ENCODE results near the gene MPP3. TPM values are rescaled to one million over a fixed set of nuclear protein-coding genes. Genes with fewer than 3 reads are reported as not detected.
A peak's percentile ranks its signal among the peaks of the same experiment; 100 is the strongest.

Gene MPP3
- total RNA-seq, 2 experiments from 2014 or later = 0.27 to 0.31 TPM

DNA sequence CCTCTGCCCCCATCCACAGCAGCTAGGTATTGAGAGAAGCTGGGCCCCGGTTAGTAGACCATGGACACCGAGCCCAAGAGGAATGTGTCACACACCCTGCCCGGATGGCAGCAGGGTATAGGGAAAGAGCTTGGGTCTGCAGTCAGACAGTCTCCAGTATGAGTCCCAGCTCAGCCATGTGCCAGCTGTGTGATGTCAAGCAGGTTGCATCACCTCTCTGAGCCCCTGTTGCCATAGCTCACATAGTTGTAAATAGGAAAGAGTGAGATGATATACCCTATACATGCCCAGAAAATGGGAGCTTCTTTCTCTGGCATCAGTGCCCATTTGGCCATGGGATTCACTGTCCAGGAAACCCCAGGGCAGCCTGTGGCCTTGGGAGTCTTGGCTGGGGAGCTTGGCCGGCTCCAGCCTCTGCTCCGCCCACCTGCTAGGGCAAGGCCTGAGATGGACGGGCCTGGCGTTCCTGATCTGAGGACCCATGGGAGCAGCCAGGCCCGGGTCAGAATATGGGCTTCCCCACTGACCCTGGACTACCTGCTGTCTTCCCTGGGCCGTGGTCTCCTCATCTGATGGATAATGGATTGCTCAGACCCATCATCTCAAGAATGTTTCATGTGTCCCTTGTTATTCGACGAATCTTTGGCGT is 27.3 kb upstream of the MPP3 start:
- no peaks in the 10 kb centered on the region for H3K36me3 Mint-ChIP-seq (ENCODE audit: low read depth)
- peaks cover 6% of the 10 kb centered on the region for H3K27me3 Mint-ChIP-seq
- H3K9me3 Mint-ChIP-seq = no peaks in the 10 kb centered on the region
- no peaks in the 10 kb centered on the region for H3K4me1 Mint-ChIP-seq (ENCODE audit: low read depth)
- intact Hi-C loops (cut with micrococcal nuclease) = no loop called here
- ChIA-PET POLR2A (no interaction called here), CTCF (interaction anchor here (0.7 to 1.1 kb wide), 3 partner anchors 14 to 20 kb away, joined by 3 read pairs; partner anchors contain the start of gene CD300LG)
- no peak overlapping the region for H3K27ac Mint-ChIP-seq
- H3K4me3 Mint-ChIP-seq = no peak overlapping the region
- DNase-seq (peak; percentile 15), ATAC-seq (no peak)
- TF ChIP-seq, protein P1, sequence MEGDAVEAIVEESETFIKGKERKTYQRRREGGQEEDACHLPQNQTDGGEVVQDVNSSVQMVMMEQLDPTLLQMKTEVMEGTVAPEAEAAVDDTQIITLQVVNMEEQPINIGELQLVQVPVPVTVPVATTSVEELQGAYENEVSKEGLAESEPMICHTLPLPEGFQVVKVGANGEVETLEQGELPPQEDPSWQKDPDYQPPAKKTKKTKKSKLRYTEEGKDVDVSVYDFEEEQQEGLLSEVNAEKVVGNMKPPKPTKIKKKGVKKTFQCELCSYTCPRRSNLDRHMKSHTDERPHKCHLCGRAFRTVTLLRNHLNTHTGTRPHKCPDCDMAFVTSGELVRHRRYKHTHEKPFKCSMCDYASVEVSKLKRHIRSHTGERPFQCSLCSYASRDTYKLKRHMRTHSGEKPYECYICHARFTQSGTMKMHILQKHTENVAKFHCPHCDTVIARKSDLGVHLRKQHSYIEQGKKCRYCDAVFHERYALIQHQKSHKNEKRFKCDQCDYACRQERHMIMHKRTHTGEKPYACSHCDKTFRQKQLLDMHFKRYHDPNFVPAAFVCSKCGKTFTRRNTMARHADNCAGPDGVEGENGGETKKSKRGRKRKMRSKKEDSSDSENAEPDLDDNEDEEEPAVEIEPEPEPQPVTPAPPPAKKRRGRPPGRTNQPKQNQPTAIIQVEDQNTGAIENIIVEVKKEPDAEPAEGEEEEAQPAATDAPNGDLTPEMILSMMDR (IDR thresholded peaks at IDR 0.05) = no peak

DNA sequence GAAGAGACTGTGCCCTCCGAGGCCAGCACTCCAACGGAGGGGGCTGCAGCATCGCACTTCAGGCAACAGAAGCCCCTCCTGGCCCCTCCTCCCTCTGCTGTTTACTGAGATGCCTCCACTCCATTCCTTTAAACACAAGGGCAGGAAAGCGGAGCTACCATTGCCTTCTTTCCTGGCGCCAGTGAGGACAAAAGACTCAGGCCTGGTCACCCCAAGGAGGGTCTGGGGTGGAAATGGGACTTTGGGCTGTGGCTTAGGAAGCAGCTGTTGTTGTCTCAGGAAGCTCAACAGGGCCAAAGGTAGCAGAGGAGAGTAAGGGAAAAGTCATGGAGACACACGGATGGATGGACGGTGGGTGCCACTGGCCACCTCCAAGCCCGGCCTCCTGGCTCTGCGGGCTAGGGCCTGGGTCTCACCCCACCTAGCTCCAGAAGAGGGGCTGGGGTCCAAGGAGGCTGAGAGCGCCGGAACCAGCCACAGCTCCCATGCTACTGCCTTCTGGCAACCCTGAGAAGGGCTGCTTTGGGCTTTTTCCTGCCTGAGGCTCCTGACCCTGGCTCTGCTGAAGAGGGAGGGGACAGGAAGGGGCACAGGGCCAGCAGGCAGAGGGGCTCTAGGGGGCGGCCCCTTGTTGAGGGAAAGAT is 25.1 kb upstream of the MPP3 start:
- ATAC-seq (no peak), DNase-seq (no peak)
- Mint-ChIP-seq H3K27ac (no peak overlapping the region), H3K36me3 (ENCODE audit: low read depth) (no peaks in the 10 kb centered on the region), H3K27me3 (peaks cover 6% of the 10 kb centered on the region), H3K4me3 (no peak overlapping the region), H3K9me3 (no peaks in the 10 kb centered on the region), H3K4me1 (ENCODE audit: low read depth) (no peaks in the 10 kb centered on the region)
- CTCF ChIA-PET = interaction anchor here (1.4 to 5.6 kb wide), 3 partner anchors 12 to 22 kb away, joined by 4 to 23 read pairs (median 7); partner anchors contain the start of gene CD300LG
- TF ChIP-seq, protein P1 (IDR thresholded peaks at IDR 0.05) = no peak
- intact Hi-C loops (cut with micrococcal nuclease) = no loop called here
- POLR2A ChIA-PET = no interaction called here

DNA sequence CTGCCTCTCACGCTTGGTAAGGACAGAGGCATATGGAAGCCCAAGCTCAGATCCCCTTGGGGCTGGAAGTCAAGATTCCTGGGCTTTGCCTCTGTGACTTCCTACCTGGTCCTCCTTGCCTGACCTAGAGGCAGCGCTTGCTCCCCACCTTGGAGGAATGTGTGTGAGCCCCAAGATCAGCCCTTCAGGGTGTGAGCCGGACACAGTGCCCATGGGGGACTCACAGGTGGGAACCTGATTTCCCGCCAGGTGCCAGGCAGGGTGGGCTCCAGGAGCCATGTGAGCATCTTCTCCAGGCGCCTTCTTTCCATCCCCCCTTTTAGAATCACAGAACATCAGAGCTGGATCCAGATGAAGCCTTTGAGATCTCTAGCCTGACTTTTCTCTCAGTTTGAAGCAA is 24.2 kb upstream of the MPP3 start:
- H3K9me3 Mint-ChIP-seq = no peaks in the 10 kb centered on the region
- POLR2A ChIA-PET = no interaction called here

DNA sequence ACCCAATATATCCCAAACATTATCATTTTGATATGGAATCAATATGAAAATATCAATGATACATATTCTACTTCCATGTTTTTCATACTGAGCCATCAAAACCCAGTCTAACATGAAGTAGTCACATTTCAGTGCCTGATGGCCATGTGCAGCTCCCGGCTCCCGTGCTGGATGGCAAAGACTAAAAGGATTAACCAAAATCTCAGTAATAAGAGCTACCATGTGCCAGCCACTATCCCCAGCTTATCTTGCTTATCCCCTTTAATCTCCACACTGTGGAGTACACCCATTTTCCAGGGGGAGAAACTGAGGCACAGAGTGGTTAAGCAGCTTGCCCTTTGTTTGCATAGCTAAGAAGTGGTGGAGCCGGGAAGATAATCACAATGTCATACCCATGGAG is 23.2 kb upstream of the MPP3 start:
- TF ChIP-seq, protein P1 (IDR thresholded peaks at IDR 0.05) = no peak
- CTCF ChIA-PET = interaction anchor here (2.1 to 5.6 kb wide), 2 partner anchors 10 to 22 kb away, joined by 7 to 23 read pairs; partner anchors contain the start of gene CD300LG
- Mint-ChIP-seq H3K27me3 (peaks cover 12% of the 10 kb centered on the region), H3K36me3 (ENCODE audit: low read depth) (no peaks in the 10 kb centered on the region), H3K4me1 (ENCODE audit: low read depth) (no peaks in the 10 kb centered on the region), H3K27ac (no peak overlapping the region), H3K9me3 (no peaks in the 10 kb centered on the region), H3K4me3 (no peak overlapping the region)
- no peak for ATAC-seq
- intact Hi-C loops (cut with micrococcal nuclease) = no loop called here
- POLR2A ChIA-PET = no interaction called here
- no peak for DNase-seq

More for the DNA sequence above, 24.2 kb upstream of the MPP3 start:
- Mint-ChIP-seq H3K4me1 (ENCODE audit: low read depth) (no peaks in the 10 kb centered on the region), H3K36me3 (ENCODE audit: low read depth) (no peaks in the 10 kb centered on the region), H3K4me3 (no peak overlapping the region), H3K27ac (no peak overlapping the region), H3K27me3 (peaks cover 7% of the 10 kb centered on the region)
- ATAC-seq (no peak), DNase-seq (no peak)
- TF ChIP-seq, protein P1 (IDR thresholded peaks at IDR 0.05) = no peak
- intact Hi-C loops (cut with micrococcal nuclease) = no loop called here
- CTCF ChIA-PET = interaction anchor here (1.4 to 5.6 kb wide), 3 partner anchors 11 to 23 kb away, joined by 4 to 23 read pairs (median 7); partner anchors contain the start of gene CD300LG

DNA sequence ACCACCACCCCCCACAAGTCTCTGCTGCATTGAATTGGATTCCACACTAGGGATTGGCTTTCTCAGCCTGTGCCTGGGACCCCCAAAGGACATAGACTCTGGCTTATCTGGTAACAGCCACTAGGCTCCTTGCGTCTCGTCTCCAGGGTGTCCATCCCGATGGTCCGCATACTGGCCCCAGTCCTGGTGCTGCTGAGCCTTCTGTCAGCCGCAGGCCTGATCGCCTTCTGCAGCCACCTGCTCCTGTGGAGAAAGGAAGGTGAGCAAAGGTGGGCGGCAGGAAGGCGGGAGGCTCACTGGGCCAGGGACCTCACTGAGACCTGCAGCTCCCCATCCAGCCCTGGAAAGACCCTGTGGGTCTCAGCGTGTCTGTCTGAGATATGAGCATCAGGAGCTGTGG is 22.1 kb upstream of the MPP3 start:
- intact Hi-C loops (cut with micrococcal nuclease) = no loop called here
- no peak overlapping the region for H3K27ac Mint-ChIP-seq
- POLR2A ChIA-PET = no interaction called here
- CTCF ChIA-PET = interaction anchor here (0.8 to 5.6 kb wide), 3 partner anchors 9 to 55 kb away, joined by 3 to 23 read pairs (median 5); partner anchors contain the start of gene CD300LG
- no peaks in the 10 kb centered on the region for H3K36me3 Mint-ChIP-seq (ENCODE audit: low read depth)
- TF ChIP-seq, protein P1 (IDR thresholded peaks at IDR 0.05) = no peak
- no peak for ATAC-seq
- H3K9me3 Mint-ChIP-seq = no peaks in the 10 kb centered on the region
- H3K27me3 Mint-ChIP-seq = peaks cover 10% of the 10 kb centered on the region
- H3K4me3 Mint-ChIP-seq = no peak overlapping the region
- no peak for DNase-seq
- no peaks in the 10 kb centered on the region for H3K4me1 Mint-ChIP-seq (ENCODE audit: low read depth)
